Liver (tissue), 9 donors: Measurements from ENCODE around the gene LTN1. TPM values are rescaled to one million over a fixed set of nuclear protein-coding genes. Genes with fewer than 3 reads are reported as not detected.

ENCODE experiments used
- DNase-seq: peaks from one replicate; pipeline ENCODE4 v3.0.0-alpha.2; 2017; ENCODE audit warnings: low spot score
- H3K27ac ChIP-seq, 2 donors: one replicate each; pipeline ENCODE4 v1.7.0; 2013; ENCODE audit warnings: inconsistent platforms in 2 of 2, low read length in 2 of 2, control low read depth in 1 of 2, low read depth in 1 of 2, mild to moderate bottlenecking in 1 of 2
- H3K27me3 ChIP-seq, 4 donors: one replicate each; pipeline versions ENCODE4 v1.6.1 to v1.7.0; 2013; ENCODE audit warnings: low read length in 3 of 4, inconsistent platforms in 1 of 4, mild to moderate bottlenecking in 1 of 4, moderate library complexity in 1 of 4; ENCODE audit not compliant: control insufficient read depth in 4 of 4, insufficient read depth in 4 of 4
- H3K36me3 ChIP-seq, 4 donors: one replicate each; pipeline versions ENCODE4 v1.6.1 to v1.7.0; 2013; ENCODE audit warnings: low read length in 3 of 4, mild to moderate bottlenecking in 3 of 4, low read depth in 1 of 4, moderate library complexity in 1 of 4; ENCODE audit not compliant: control insufficient read depth in 4 of 4, insufficient read depth in 3 of 4
- H3K4me1 ChIP-seq, 4 donors: one replicate each; pipeline versions ENCODE4 v1.6.1 to v1.7.0; 2013; ENCODE audit warnings: low read length in 3 of 4, mild to moderate bottlenecking in 3 of 4, moderate library complexity in 1 of 4; ENCODE audit not compliant: control insufficient read depth in 4 of 4, insufficient read depth in 4 of 4
- H3K4me3 ChIP-seq, 3 donors: one replicate each; pipeline versions ENCODE4 v1.6.1 to v1.7.0; 2013; ENCODE audit warnings: low read length in 3 of 3, control low read depth in 1 of 3, low read depth in 1 of 3, mild to moderate bottlenecking in 1 of 3
- H3K9ac ChIP-seq, 2 donors: one replicate each; pipeline ENCODE4 v1.7.0; 2013; ENCODE audit warnings: low read length in 2 of 2, mild to moderate bottlenecking in 2 of 2, moderate library complexity in 2 of 2, control low read depth in 1 of 2, low read depth in 1 of 2
- H3K9me3 ChIP-seq, 4 donors: one replicate each; pipeline versions ENCODE4 v1.6.1 to v1.7.0; 2013; ENCODE audit warnings: low read length in 3 of 4; ENCODE audit not compliant: control insufficient read depth in 4 of 4
- EGR1 ChIP-seq, 2 donors: IDR thresholded peaks; 2 replicates each; pipeline ENCODE4 v1.6.1; 2016 to 2018; ENCODE audit warnings: antibody characterized with exemption in 2 of 2, low read depth in 2 of 2
- FOXA1 ChIP-seq: IDR thresholded peaks from 2 replicates; pipeline ENCODE4 v1.6.1; 2016; ENCODE audit warnings: antibody characterized with exemption
- FOXA2 ChIP-seq: IDR thresholded peaks from 2 replicates; pipeline ENCODE4 v1.6.1; 2016; ENCODE audit warnings: antibody characterized with exemption
- GABPA ChIP-seq, 2 donors: IDR thresholded peaks in 1 of 2; conservative IDR thresholded peaks in 1 of 2; 2 replicates each; pipeline ENCODE4 v1.6.1; 2016; ENCODE audit warnings: antibody characterized with exemption in 2 of 2, mild to moderate bottlenecking in 1 of 2, moderate library complexity in 1 of 2
- HNF4A ChIP-seq, 2 donors: conservative IDR thresholded peaks; 2 replicates each; pipeline ENCODE4 v1.6.1; 2016; ENCODE audit warnings: antibody characterized with exemption in 2 of 2, mild to moderate bottlenecking in 2 of 2
- JUND ChIP-seq, 2 donors: IDR thresholded peaks; 2 replicates each; pipeline ENCODE4 v1.6.1; 2016; ENCODE audit warnings: antibody characterized with exemption in 2 of 2
- NR2F2 ChIP-seq: IDR thresholded peaks from 2 replicates; pipeline ENCODE4 v1.6.1; 2016; ENCODE audit warnings: antibody characterized with exemption
- RAD21 ChIP-seq, 2 donors: IDR thresholded peaks; 2 replicates each; pipeline ENCODE4 v1.6.1; 2016; ENCODE audit warnings: antibody characterized with exemption in 2 of 2, mild to moderate bottlenecking in 2 of 2
- RXRA ChIP-seq, 2 donors: IDR thresholded peaks; 2 replicates each; pipeline ENCODE4 v1.6.1; 2017 to 2018; ENCODE audit warnings: antibody characterized with exemption in 2 of 2, mild to moderate bottlenecking in 1 of 2
- SP1 ChIP-seq: IDR thresholded peaks from 2 replicates; pipeline ENCODE4 v1.6.1; 2018; ENCODE audit warnings: antibody characterized with exemption, mild to moderate bottlenecking
- TAF1 ChIP-seq: conservative IDR thresholded peaks from 2 replicates; pipeline ENCODE4 v1.6.1; 2016; ENCODE audit warnings: antibody characterized with exemption, mild to moderate bottlenecking
- YY1 ChIP-seq: IDR thresholded peaks from 2 replicates; pipeline ENCODE4 v1.6.1; 2016; ENCODE audit warnings: antibody characterized with exemption, mild to moderate bottlenecking
- WGBS: extraction: QIAGEN DNeasy Blood & Tissue Kit; methylation state at CpG from one replicate; pipeline ENCODE4 v1.1.7; 2013; 5-methylcytosine and 5-hydroxymethylcytosine counted together
- polyA plus RNA-seq, 2 donors: library from polyadenylated mRNA; stranded (reverse) in 1 of 2; unstranded in 1 of 2; fragments of 200-250 nt in 1 of 2; fragments of >200 nt in 1 of 2; fragmentation: Nextera tagmentation in 1 of 2; extraction: Ambion mirVana in 1 of 2; gene quantifications; one replicate each; pipeline versions ENCODE4 v1.2.1 to v1.2.3, GENCODE V29; 2013 to 2015
- total RNA-seq, 2 donors: library from RNA; depleted of rRNA; stranded (reverse); fragments of >200 nt; gene quantifications; one replicate each; pipeline ENCODE4 v1.2.3, GENCODE V29; 2014
- TF ChIP-seq, protein P1 (sequence below): IDR thresholded peaks from 2 replicates; pipeline ENCODE4 v1.6.1; 2016; ENCODE audit warnings: antibody characterized with exemption
- TF ChIP-seq, protein P2 (sequence below): IDR thresholded peaks from 2 replicates; pipeline ENCODE4 v1.6.1; 2016; ENCODE audit warnings: antibody characterized with exemption, mild to moderate bottlenecking
- TF ChIP-seq, protein P3 (sequence below): fragments of 150-350 bp; IDR thresholded peaks from 2 replicates; pipeline ENCODE4 v1.5.1; 2017; ENCODE audit warnings: improper control_type of control experiment, low read depth, low read length; ENCODE audit not compliant: missing input control
- TF ChIP-seq, protein P4 (sequence below): IDR thresholded peaks from 2 replicates; pipeline ENCODE4 v1.6.1; 2016; ENCODE audit warnings: antibody characterized with exemption
- donor health status: healthy.
- donor health status: healthy.
- donor health status: healthy.
- donor health status: healthy.
- donor health status: healthy.

LTN1 gene
- total and polyA plus RNA-seq, 4 donors: 3.9 to 22.1 (median 9.6) TPM

DNA sequence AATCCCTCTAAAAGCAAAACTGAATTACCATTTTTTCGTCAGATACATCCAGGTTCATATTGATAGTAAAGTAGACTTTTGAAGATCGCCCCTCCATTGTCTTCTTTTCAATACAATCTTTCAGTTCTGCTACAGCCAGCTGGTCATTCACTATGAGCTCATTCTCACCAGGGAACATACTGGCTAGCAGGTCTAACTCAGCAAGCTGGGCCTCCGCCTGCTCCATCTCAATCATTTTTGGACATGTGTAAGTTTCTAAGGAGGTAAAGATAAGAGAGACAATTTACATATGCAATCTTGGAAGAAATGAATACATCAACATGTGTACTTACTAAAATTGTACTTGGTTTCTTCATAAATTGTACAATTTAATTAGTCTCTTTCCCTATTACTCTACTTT lies 15.7 kb upstream of the LTN1 start:
- H3K4me3 ChIP-seq: no peak overlapping the region
- DNase-seq: no peak
- WGBS: 96% methylated on average over 3 of the region's 3 CpGs

DNA sequence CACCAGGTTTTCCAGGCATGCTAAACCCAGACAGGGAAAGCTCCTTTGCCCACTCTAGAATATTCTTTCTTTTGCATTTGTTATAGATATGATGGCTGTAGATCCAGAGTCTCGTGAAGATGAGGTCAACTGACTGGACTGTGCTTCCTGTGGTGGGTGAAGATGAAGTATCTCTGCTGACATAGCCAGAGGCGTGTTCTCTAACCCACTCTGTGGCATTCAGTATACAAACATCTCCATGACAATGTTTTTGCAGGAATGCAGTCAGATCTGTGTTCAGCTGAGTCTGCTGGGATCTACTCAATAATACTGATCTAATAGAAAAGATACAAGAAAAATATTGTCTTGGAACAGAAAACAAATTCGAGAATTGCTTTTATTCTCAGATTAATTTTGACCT lies 15.1 kb upstream of the LTN1 start:
- 88% methylated on average over 3 of the region's 3 CpGs for WGBS
- DNase-seq: no peak
- Histone ChIP-seq H3K4me1 (peaks cover 0 to 2% (median 1%) of the 10 kb centered on the region in 4 donors), H3K27me3 (no peaks in the 10 kb centered on the region), H3K9me3 (no peaks in the 10 kb centered on the region), H3K27ac (no peak overlapping the region), H3K4me3 (no peak overlapping the region), H3K9ac (no peak overlapping the region), H3K36me3 (peaks cover 2 to 11% (median 9%) of the 10 kb centered on the region in 4 donors)
- TF ChIP-seq TAF1: no peak
- TF ChIP-seq FOXA2: no peak
- TF ChIP-seq, protein P1, sequence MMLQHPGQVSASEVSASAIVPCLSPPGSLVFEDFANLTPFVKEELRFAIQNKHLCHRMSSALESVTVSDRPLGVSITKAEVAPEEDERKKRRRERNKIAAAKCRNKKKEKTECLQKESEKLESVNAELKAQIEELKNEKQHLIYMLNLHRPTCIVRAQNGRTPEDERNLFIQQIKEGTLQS: no peak
- TF ChIP-seq RXRA (IDR thresholded peaks at IDR 0.05): no peak
- no peak for TF ChIP-seq YY1
- TF ChIP-seq, protein P2, sequence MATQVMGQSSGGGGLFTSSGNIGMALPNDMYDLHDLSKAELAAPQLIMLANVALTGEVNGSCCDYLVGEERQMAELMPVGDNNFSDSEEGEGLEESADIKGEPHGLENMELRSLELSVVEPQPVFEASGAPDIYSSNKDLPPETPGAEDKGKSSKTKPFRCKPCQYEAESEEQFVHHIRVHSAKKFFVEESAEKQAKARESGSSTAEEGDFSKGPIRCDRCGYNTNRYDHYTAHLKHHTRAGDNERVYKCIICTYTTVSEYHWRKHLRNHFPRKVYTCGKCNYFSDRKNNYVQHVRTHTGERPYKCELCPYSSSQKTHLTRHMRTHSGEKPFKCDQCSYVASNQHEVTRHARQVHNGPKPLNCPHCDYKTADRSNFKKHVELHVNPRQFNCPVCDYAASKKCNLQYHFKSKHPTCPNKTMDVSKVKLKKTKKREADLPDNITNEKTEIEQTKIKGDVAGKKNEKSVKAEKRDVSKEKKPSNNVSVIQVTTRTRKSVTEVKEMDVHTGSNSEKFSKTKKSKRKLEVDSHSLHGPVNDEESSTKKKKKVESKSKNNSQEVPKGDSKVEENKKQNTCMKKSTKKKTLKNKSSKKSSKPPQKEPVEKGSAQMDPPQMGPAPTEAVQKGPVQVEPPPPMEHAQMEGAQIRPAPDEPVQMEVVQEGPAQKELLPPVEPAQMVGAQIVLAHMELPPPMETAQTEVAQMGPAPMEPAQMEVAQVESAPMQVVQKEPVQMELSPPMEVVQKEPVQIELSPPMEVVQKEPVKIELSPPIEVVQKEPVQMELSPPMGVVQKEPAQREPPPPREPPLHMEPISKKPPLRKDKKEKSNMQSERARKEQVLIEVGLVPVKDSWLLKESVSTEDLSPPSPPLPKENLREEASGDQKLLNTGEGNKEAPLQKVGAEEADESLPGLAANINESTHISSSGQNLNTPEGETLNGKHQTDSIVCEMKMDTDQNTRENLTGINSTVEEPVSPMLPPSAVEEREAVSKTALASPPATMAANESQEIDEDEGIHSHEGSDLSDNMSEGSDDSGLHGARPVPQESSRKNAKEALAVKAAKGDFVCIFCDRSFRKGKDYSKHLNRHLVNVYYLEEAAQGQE: no peak
- TF ChIP-seq NR2F2: no peak
- TF ChIP-seq HNF4A (conservative IDR thresholded peaks at IDR 0.05): no peak

More for the DNA sequence above, 15.7 kb upstream of the LTN1 start:
- TF ChIP-seq TAF1 (no peak), EGR1 (IDR thresholded peaks at IDR 0.05; ENCODE audit: low read depth in 2 of 2) (no peak), NR2F2 (no peak), SP1 (no peak), RAD21 (IDR thresholded peaks at IDR 0.05) (no peak), FOXA2 (no peak), RXRA (IDR thresholded peaks at IDR 0.05) (no peak), GABPA (IDR thresholded peaks at IDR 0.05 in 1 of 2, conservative IDR thresholded peaks at IDR 0.05 in 1 of 2) (no peak), JUND (IDR thresholded peaks at IDR 0.05) (no peak), YY1 (no peak), HNF4A (conservative IDR thresholded peaks at IDR 0.05) (no peak), FOXA1 (no peak)
- TF ChIP-seq, protein P3, sequence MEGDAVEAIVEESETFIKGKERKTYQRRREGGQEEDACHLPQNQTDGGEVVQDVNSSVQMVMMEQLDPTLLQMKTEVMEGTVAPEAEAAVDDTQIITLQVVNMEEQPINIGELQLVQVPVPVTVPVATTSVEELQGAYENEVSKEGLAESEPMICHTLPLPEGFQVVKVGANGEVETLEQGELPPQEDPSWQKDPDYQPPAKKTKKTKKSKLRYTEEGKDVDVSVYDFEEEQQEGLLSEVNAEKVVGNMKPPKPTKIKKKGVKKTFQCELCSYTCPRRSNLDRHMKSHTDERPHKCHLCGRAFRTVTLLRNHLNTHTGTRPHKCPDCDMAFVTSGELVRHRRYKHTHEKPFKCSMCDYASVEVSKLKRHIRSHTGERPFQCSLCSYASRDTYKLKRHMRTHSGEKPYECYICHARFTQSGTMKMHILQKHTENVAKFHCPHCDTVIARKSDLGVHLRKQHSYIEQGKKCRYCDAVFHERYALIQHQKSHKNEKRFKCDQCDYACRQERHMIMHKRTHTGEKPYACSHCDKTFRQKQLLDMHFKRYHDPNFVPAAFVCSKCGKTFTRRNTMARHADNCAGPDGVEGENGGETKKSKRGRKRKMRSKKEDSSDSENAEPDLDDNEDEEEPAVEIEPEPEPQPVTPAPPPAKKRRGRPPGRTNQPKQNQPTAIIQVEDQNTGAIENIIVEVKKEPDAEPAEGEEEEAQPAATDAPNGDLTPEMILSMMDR: no peak
- TF ChIP-seq, protein P2: no peak
- TF ChIP-seq, protein P1: no peak
- TF ChIP-seq, protein P4, sequence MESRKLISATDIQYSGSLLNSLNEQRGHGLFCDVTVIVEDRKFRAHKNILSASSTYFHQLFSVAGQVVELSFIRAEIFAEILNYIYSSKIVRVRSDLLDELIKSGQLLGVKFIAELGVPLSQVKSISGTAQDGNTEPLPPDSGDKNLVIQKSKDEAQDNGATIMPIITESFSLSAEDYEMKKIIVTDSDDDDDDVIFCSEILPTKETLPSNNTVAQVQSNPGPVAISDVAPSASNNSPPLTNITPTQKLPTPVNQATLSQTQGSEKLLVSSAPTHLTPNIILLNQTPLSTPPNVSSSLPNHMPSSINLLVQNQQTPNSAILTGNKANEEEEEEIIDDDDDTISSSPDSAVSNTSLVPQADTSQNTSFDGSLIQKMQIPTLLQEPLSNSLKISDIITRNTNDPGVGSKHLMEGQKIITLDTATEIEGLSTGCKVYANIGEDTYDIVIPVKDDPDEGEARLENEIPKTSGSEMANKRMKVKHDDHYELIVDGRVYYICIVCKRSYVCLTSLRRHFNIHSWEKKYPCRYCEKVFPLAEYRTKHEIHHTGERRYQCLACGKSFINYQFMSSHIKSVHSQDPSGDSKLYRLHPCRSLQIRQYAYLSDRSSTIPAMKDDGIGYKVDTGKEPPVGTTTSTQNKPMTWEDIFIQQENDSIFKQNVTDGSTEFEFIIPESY: no peak
- Histone ChIP-seq H3K27ac (no peak overlapping the region), H3K9ac (no peak overlapping the region), H3K36me3 (peaks cover 2 to 11% (median 9%) of the 10 kb centered on the region in 4 donors), H3K27me3 (no peaks in the 10 kb centered on the region), H3K4me1 (peaks cover 0 to 2% (median 1%) of the 10 kb centered on the region in 4 donors), H3K9me3 (no peaks in the 10 kb centered on the region)
